Activated CD4-positive, alpha-beta T cell treated with anti-CD3 and anti-CD28 coated beads, Interleukin-2, amount 50 U/mL, for 1 hour (primary cell): ENCODE results near the gene ZFAND3.

Experiments used
- DNase-seq: peaks from one replicate; pipeline ENCODE4 v3.0.0-alpha.2; 2020

Gene ZFAND3

GRCh38 chr6:38159596-38159995 is 340.1 kb downstream of the ZFAND3 start:
- no peak for DNase-seq

GRCh38 chr6:38160831-38161230 is 341.3 kb downstream of the ZFAND3 start:
- no peak for DNase-seq

GRCh38 chr6:38161331-38161730 is 341.8 kb downstream of the ZFAND3 start:
- DNase-seq, result no peak

- no peak for DNase-seq
Observed at GRCh38 chr6:38161754-38162492, 342.4 kb downstream of the ZFAND3 start.

GRCh38 chr6:38162493-38163185 is 343.1 kb downstream of the ZFAND3 start:
- DNase-seq, result no peak

- DNase-seq, result no peak
Observed at GRCh38 chr6:38163186-38164130, 343.9 kb downstream of the ZFAND3 start.

GRCh38 chr6:38164131-38164481 is 344.6 kb downstream of the ZFAND3 start:
- no peak for DNase-seq

- no peak for DNase-seq
Observed at GRCh38 chr6:38164671-38165108, 345.2 kb downstream of the ZFAND3 start.

GRCh38 chr6:38166411-38167240 is 347.1 kb downstream of the ZFAND3 start:
- no peak for DNase-seq

- DNase-seq, result no peak
Observed at GRCh38 chr6:38167598-38167997, 348.1 kb downstream of the ZFAND3 start.

- no peak for DNase-seq
Observed at GRCh38 chr6:38168126-38168525, 348.6 kb downstream of the ZFAND3 start.

- DNase-seq, result no peak
Observed at GRCh38 chr6:38168699-38169098, 349.2 kb downstream of the ZFAND3 start.

GRCh38 chr6:38169221-38169976 is 349.9 kb downstream of the ZFAND3 start:
- DNase-seq, result no peak

- DNase-seq, result no peak
Observed at GRCh38 chr6:38169977-38170526, 350.5 kb downstream of the ZFAND3 start.

GRCh38 chr6:38170666-38171355 is 351.3 kb downstream of the ZFAND3 start:
- no peak for DNase-seq

GRCh38 chr6:38171997-38172738 is 352.6 kb downstream of the ZFAND3 start:
- no peak for DNase-seq

GRCh38 chr6:38172739-38173410 is 353.3 kb downstream of the ZFAND3 start:
- DNase-seq, result no peak

GRCh38 chr6:38173909-38174308 is 354.4 kb downstream of the ZFAND3 start:
- no peak for DNase-seq

GRCh38 chr6:38174315-38174714 is 354.8 kb downstream of the ZFAND3 start:
- no peak for DNase-seq
